Upper lobe of right lung (tissue), 1 donor: ENCODE results near the gene S100A11. TPM values are rescaled to one million over a fixed set of nuclear protein-coding genes. Genes with fewer than 3 reads are reported as not detected.
A peak's percentile ranks its signal among the peaks of the same experiment; 100 is the strongest.

Source experiments
- ATAC-seq: fragments of 200-7000 bp; cut with Tn5 transposase; one replicate; pipeline ENCODE4 v1.9.1; 2020; ENCODE audit warnings: mild to moderate bottlenecking, moderate library complexity
- DNase-seq: peaks from one replicate; pipeline ENCODE4 v3.0.0-alpha.2; 2020
- H3K27ac ChIP-seq: fragments of 200-600 bp; one replicate; pipeline ENCODE4 v1.8.0; 2022
- H3K27me3 ChIP-seq: fragments of 200-600 bp; one replicate; pipeline ENCODE4 v1.8.0; 2022; ENCODE audit warnings: mild to moderate bottlenecking
- H3K36me3 ChIP-seq: fragments of 200-600 bp; one replicate; pipeline ENCODE4 v1.8.0; 2022
- H3K4me1 ChIP-seq: fragments of 200-600 bp; one replicate; pipeline ENCODE4 v1.8.0; 2022
- H3K4me3 ChIP-seq: fragments of 200-600 bp; one replicate; pipeline ENCODE4 v1.8.0; 2022; ENCODE audit warnings: mild to moderate bottlenecking
- H3K9me3 ChIP-seq: fragments of 200-600 bp; one replicate; pipeline ENCODE4 v1.8.0; 2022
- intact Hi-C: fragments of 100-400 bp; cut with DNase I; formaldehyde crosslinking; loops from one replicate; pipeline ENCODE4 v1.11.0; 2022
- total RNA-seq: library from RNA; stranded (reverse); fragmentation: NEBNext Ultra II Directional; extraction: Animal tissue kit (Norgen Biotek cat#: 25700); gene quantifications from one replicate; pipeline ENCODE4 v1.2.1, GENCODE V29; 2021
- TF ChIP-seq, protein P1 (sequence below): fragments of 200-600 bp; IDR thresholded peaks from one replicate; pipeline ENCODE4 v1.8.0; 2022; ENCODE audit warnings: antibody characterized with exemption
- donor health status: DM: no; HTN: yes; CAD: no; lungs with severe emphysema.

Gene S100A11
- total RNA-seq, 1 donor from 2014 or later: 522 TPM

DNA sequence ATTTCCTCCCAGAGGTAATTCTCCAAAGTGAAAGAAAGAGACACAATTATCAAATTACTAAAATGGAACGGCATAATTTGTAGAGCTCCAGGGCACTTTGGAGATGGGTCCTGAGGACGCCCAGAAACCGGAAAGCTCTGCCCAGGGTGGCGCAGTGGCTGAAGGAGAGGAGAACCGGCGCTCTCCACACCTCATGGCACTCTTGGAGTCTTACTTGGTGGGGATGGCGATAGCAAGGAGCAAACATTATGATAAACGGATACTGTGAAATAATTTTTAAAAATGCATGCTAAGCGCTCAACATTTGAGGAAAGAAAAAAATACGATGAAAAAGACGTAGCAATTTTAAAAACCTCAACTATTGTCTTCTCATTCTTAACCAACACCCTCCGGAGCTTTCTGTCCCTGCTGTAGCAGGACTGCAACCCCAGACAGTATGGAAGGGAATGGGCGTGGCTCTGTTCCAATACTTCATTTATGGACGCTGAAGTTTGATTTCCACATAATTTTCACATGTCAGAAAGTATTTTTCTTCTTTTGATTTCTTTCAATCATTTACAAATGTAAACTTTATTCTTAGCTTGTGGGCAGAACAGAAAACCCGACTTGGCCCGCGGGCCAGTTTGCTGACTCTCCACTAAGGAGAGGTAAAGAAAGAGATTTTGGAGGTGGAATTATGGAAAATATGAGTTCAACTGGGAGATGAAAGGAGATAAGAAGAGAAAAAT, 1.1 kb downstream of the S100A11 start:
- DNase-seq (no peak), ATAC-seq (no peak)
- intact Hi-C loops: no loop called here
- peaks cover 35% of the 10 kb centered on the region for H3K36me3 ChIP-seq
- H3K27ac ChIP-seq: peak overlapping the region; percentile 95
- no peaks in the 10 kb centered on the region for H3K9me3 ChIP-seq
- peak overlapping the region; percentile 88 for H3K4me3 ChIP-seq
- TF ChIP-seq, protein P1, sequence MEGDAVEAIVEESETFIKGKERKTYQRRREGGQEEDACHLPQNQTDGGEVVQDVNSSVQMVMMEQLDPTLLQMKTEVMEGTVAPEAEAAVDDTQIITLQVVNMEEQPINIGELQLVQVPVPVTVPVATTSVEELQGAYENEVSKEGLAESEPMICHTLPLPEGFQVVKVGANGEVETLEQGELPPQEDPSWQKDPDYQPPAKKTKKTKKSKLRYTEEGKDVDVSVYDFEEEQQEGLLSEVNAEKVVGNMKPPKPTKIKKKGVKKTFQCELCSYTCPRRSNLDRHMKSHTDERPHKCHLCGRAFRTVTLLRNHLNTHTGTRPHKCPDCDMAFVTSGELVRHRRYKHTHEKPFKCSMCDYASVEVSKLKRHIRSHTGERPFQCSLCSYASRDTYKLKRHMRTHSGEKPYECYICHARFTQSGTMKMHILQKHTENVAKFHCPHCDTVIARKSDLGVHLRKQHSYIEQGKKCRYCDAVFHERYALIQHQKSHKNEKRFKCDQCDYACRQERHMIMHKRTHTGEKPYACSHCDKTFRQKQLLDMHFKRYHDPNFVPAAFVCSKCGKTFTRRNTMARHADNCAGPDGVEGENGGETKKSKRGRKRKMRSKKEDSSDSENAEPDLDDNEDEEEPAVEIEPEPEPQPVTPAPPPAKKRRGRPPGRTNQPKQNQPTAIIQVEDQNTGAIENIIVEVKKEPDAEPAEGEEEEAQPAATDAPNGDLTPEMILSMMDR: no peak
- H3K4me1 ChIP-seq: peaks cover 46% of the 10 kb centered on the region
- no peaks in the 10 kb centered on the region for H3K27me3 ChIP-seq

DNA sequence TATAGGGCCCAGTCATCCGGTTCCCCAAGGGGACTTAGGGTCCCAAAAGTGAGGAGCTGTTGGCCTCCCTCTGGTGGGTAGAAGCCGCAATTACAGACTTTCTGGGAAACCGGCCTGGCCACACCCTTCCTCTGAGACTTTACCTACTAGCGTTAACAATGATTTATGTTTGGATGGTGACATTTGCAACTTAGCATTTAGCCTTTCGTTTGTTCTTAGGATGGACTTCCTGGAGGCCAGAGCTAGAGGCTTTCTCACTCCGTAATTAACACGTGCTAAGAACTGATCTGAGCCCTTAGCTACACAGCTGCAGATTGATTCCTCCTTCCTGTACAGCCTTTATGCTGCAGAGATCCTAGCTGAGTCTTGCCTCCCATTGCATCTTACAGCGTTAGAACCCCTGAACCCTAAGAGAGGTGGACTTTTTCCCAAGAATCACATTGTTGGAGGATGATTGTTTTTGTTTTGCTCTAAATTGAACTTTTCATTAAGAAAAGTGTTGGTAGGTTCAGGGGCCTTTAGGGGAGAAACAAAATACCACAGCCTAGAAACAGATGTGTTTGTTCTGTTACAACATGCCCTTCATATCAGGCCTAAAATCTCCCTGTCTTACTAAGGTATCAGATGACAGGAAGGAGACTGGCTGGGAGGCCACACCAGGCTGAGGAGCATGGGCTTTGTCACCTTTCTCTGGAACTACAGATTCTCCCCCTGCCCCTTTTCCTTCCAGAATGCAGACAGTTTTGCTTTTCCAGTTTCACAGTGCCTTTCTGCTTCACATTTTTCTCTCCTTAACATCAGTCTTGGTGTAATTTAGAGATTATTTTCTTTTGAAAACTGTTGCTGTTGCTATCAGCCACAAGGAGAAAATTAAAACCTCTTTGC, 1.9 kb downstream of the S100A11 start:
- no peaks in the 10 kb centered on the region for H3K9me3 ChIP-seq
- peak; percentile 54 for ATAC-seq
- peaks cover 35% of the 10 kb centered on the region for H3K36me3 ChIP-seq
- intact Hi-C loops: no loop called here
- H3K4me1 ChIP-seq: peaks cover 46% of the 10 kb centered on the region
- TF ChIP-seq, protein P1: peak; percentile 76
- no peaks in the 10 kb centered on the region for H3K27me3 ChIP-seq
- H3K27ac ChIP-seq: peak overlapping the region; percentile 95
- no peak for DNase-seq
- H3K4me3 ChIP-seq: peak overlapping the region; percentile 88

DNA sequence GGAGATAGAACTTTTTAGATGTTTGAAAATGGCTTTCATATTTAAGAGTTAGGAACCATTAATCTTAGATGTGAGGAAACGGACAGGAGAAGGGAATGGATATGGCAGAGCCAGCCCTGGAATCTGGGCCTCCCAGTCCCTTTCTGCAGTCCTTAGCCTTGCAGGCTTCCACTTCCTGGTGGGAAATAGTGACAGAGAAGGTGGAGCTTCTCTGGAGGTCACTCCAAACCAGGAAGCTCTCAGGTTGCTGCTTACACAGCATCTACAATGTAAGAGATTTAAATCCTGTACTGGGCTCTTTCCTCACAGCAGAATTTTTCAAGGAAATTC, 2.5 kb downstream of the S100A11 start:
- peak; percentile 43 for ATAC-seq
- H3K27ac ChIP-seq: peak overlapping the region; percentile 95

DNA sequence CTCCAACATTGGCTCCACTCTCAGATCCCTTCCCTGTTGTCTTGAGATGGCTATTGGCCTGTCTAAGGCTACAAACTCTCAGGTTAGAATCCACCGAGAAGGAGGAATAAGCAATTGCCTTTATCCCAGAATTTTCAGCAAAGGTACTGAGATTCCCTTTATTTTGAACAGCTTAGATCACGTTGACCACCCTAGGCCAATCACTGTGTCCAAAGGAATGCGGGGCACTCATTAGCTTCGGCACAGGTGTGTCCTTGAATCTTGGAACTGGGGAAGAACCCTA, 6.9 kb downstream of the S100A11 start:
- no peak overlapping the region for H3K27ac ChIP-seq
- H3K4me1 ChIP-seq: peaks cover 21% of the 10 kb centered on the region
- peaks cover 32% of the 10 kb centered on the region for H3K36me3 ChIP-seq
- H3K9me3 ChIP-seq: no peaks in the 10 kb centered on the region
- no peaks in the 10 kb centered on the region for H3K27me3 ChIP-seq
- intact Hi-C loops: no loop called here
- DNase-seq: no peak
- H3K4me3 ChIP-seq: no peak overlapping the region
- TF ChIP-seq, protein P1: no peak
- ATAC-seq: no peak

More for the DNA sequence above, 2.5 kb downstream of the S100A11 start:
- intact Hi-C loops: no loop called here
- Histone ChIP-seq H3K27me3 (no peaks in the 10 kb centered on the region), H3K4me3 (peak overlapping the region; percentile 88), H3K36me3 (peaks cover 35% of the 10 kb centered on the region), H3K4me1 (peaks cover 46% of the 10 kb centered on the region), H3K9me3 (no peaks in the 10 kb centered on the region)
- TF ChIP-seq, protein P1: no peak
- DNase-seq: no peak

- intact Hi-C loops: no loop called here
- no peak for DNase-seq
- H3K9me3 ChIP-seq: no peaks in the 10 kb centered on the region
- H3K27me3 ChIP-seq: no peaks in the 10 kb centered on the region
- H3K27ac ChIP-seq: peak overlapping the region; percentile 45
- H3K36me3 ChIP-seq: peaks cover 31% of the 10 kb centered on the region
- peaks cover 16% of the 10 kb centered on the region for H3K4me1 ChIP-seq
- H3K4me3 ChIP-seq: no peak overlapping the region
- TF ChIP-seq, protein P1: no peak
- ATAC-seq: peak; percentile 78
These were observed 7.5 kb downstream of the S100A11 start for GRCh38 chr1:152029144-152029928.
